ENCODE results near the gene TEX38. TPM values are rescaled to one million over a fixed set of nuclear protein-coding genes. Genes with fewer than 3 reads are reported as not detected.

The TEX38 gene
- total and polyA plus RNA-seq, 2 experiments from 2014 or later = not detected

- H3K4me3 Mint-ChIP-seq = no peak overlapping the region
- no peaks in the 10 kb centered on the region for H3K9me2 ChIP-seq (ENCODE audit: insufficient read depth)
- no peak overlapping the region for H2AFZ ChIP-seq
- H3K4me2 ChIP-seq = no peak overlapping the region
- H3K79me2 ChIP-seq (replicated peaks; ENCODE audit: insufficient read depth) = no peaks in the 10 kb centered on the region
- no peaks in the 10 kb centered on the region for H3K4me1 Mint-ChIP-seq
- H3K27ac Mint-ChIP-seq = no peak overlapping the region
- no peaks in the 10 kb centered on the region; the same call in 1 of the 2 replicates for H4K20me1 ChIP-seq (replicated peaks; ENCODE audit: insufficient read depth)
- ATAC-seq (no peak), DNase-seq (ENCODE audit: low spot score) (no peak)
- H3K27me3 ChIP-seq (ENCODE audit: insufficient read depth) = no peaks in the 10 kb centered on the region
- H3K27me3 Mint-ChIP-seq (ENCODE audit: insufficient read depth, low read depth, poor library complexity) = no peaks in the 10 kb centered on the region
- H3K4me3 ChIP-seq = no peak overlapping the region
- no peak overlapping the region for H3K27ac ChIP-seq (ENCODE audit: low read depth)
- H3K36me3 ChIP-seq (ENCODE audit: insufficient read depth) = peaks cover 13% of the 10 kb centered on the region
- no peaks in the 10 kb centered on the region for H3K4me1 ChIP-seq (ENCODE audit: insufficient read depth)
- H3K9me3 Mint-ChIP-seq = peaks cover 15% of the 10 kb centered on the region; the same call in 2 of the 3 replicates
- H3F3A ChIP-seq (replicated peaks; ENCODE audit: low read depth) = no peaks in the 10 kb centered on the region
- TF ChIP-seq REST (IDR thresholded peaks at IDR 0.05; ENCODE audit: unreplicated experiment) (no peak), CTCF (conservative IDR thresholded peaks at IDR 0.05; ENCODE audit: low read depth in 2 of 2) (no peak), EZH2phosphoT487 (IDR thresholded peaks at IDR 0.05; ENCODE audit: unreplicated experiment) (no peak), ZNF331 (CRISPR knock-in tag; IDR thresholded peaks at IDR 0.05; ENCODE audit: low read depth) (no peak), CREB1 (CRISPR knock-in tag; IDR thresholded peaks at IDR 0.05; ENCODE audit: low read depth) (no peak), ETS1 (IDR thresholded peaks at IDR 0.05) (no peak), STAT1 (IDR thresholded peaks at IDR 0.05; ENCODE audit: unreplicated experiment) (no peak), JUNB (IDR thresholded peaks at IDR 0.05; ENCODE audit: unreplicated experiment) (no peak), POLR2AphosphoS5 (IDR thresholded peaks at IDR 0.05; ENCODE audit: low read depth) (no peak), ZNF462 (CRISPR knock-in tag; IDR thresholded peaks at IDR 0.05) (no peak), EZH2 (IDR thresholded peaks at IDR 0.05; ENCODE audit: low read depth, unreplicated experiment) (no peak), ZNF114 (CRISPR knock-in tag; IDR thresholded peaks at IDR 0.05) (no peak), NANOG (IDR thresholded peaks at IDR 0.05; ENCODE audit: borderline replicate concordance) (no peak)
- H3K36me3 Mint-ChIP-seq (ENCODE audit: low read depth) = peaks cover 44% of the 10 kb centered on the region
Observed at GRCh38 chr1:46646331-46646730, 25.3 kb upstream of the TEX38 start.
